GM11168 (cell line): ENCODE measurements around the gene SLC5A3.

Experiments used
- in situ Hi-C: fragments of 300-500 bp; cut with MboI; formaldehyde crosslinking; loops from one replicate; pipeline ENCODE4 v1.12.0; 2022; ENCODE audit warnings: low sequenced_read_pairs; ENCODE audit not compliant: unreplicated experiment

SLC5A3 gene

GRCh38 chr21:34094949-34095348 lies 21.6 kb downstream of the SLC5A3 start:
- in situ Hi-C loops: no loop called here

DNA sequence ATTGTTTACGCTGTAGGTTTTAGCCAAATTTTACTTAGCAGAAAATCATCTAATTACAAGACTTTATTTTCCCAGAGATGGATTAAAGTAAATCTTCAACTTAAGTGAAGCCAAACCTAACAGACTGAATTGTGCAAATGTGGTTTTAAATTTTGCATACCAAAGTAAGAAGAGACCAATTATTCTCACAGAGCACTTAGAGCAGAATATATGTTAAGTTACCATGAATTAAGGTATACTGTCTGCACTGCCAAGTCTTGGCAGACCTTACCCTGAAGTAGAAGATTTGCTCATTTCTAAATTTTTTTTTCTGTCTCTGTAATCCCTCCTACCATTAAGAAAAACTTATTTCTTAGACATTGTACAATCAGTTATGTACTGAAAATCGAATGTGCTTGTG lies 24.1 kb downstream of the SLC5A3 start:
- in situ Hi-C loops: no loop called here

GRCh38 chr21:34100337-34100736 lies 27.0 kb downstream of the SLC5A3 start:
- in situ Hi-C loops: no loop called here

- in situ Hi-C loops: no loop called here
Measured at GRCh38 chr21:34100790-34101189, 27.4 kb downstream of the SLC5A3 start.

GRCh38 chr21:34105947-34106541 lies 32.7 kb downstream of the SLC5A3 start:
- in situ Hi-C loops: no loop called here

GRCh38 chr21:34107606-34108005 lies 34.2 kb downstream of the SLC5A3 start:
- in situ Hi-C loops: no loop called here

DNA sequence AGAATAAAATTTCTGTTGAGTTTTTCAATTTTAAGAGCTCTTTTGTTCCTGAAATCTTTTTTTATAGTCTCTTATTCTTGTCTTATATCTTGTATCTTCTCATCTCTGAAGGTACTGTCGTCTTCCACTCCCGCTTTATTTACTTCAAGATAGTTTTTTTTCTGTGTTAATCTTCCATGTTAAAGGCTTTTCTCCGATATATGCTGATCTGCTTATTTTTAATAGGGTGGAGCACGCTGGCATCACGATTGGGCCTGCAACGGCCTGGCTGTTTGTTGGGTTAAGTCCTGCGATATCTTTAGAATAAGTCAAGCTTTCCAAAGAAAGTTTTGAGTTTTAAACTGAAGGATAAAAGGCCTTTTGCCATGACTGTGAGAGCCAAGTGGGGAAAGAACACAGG lies 35.7 kb downstream of the SLC5A3 start:
- in situ Hi-C loops: no loop called here

- in situ Hi-C loops: no loop called here
Measured at GRCh38 chr21:34110594-34111202, 37.3 kb downstream of the SLC5A3 start.

GRCh38 chr21:34112316-34113033 lies 39.1 kb downstream of the SLC5A3 start:
- in situ Hi-C loops: no loop called here

- in situ Hi-C loops: no loop called here
Measured at GRCh38 chr21:34113842-34114241, 40.5 kb downstream of the SLC5A3 start.

DNA sequence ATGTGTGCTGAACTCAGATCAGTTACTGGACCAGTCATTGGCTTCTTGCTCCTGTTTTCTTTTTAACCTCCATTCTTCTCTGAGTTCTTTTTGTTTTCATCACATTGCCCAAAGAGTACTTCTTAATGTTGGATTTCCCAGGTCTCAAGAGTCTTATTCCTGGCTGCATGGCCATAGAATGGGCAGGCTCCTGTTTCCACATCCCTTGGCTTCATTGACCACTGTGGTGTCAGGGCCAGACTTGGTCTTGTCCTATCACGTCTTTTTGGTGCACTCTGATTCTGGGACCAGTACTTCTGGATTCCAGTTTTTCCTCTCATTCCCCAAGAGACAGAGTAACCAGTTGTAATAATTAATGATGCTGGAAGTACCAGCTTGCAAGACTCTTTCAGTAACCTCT lies 41.8 kb downstream of the SLC5A3 start:
- in situ Hi-C loops: no loop called here

- in situ Hi-C loops: no loop called here
Measured at GRCh38 chr21:34116569-34116968, 43.2 kb downstream of the SLC5A3 start.

- in situ Hi-C loops: no loop called here
Measured at GRCh38 chr21:34120867-34121266, 47.5 kb downstream of the SLC5A3 start.

GRCh38 chr21:34122047-34122446 lies 48.7 kb downstream of the SLC5A3 start:
- in situ Hi-C loops: no loop called here
